GM18498 (cell line): ENCODE data around the gene DCAF11.

Experiments used
- ATAC-seq: cut with Tn5 transposase; IDR thresholded peaks from one replicate; pipeline ENCODE4 v1.9.1; 2021; ENCODE audit warnings: mild to moderate bottlenecking, moderate library complexity; ENCODE audit not compliant: unreplicated experiment

Gene DCAF11

GRCh38 chr14:24114532-24115421, at the start of gene DCAF11, which contains the start of gene NRL:
Gene DCAF11, plus strand, starts transcription at chr14:24114777. Its CDS starts 818 bp downstream, at chr14:24115595.
Gene NRL, minus strand, starts transcription at chr14:24114949. Its CDS starts 32,101 bp downstream, at chr14:24082848.
- peak; percentile 87 for ATAC-seq

- ATAC-seq: no peak
Observed at GRCh38 chr14:24064856-24065255, 49.7 kb upstream of the DCAF11 start.

GRCh38 chr14:24065408-24065807, 49.2 kb upstream of the DCAF11 start:
- no peak for ATAC-seq

- no peak for ATAC-seq
Observed at GRCh38 chr14:24066496-24067132, 48.0 kb upstream of the DCAF11 start.

- ATAC-seq: no peak
Observed at GRCh38 chr14:24067133-24068082, 47.2 kb upstream of the DCAF11 start.

- no peak for ATAC-seq
Observed at GRCh38 chr14:24068711-24069410, 45.7 kb upstream of the DCAF11 start.

GRCh38 chr14:24069411-24069735, 45.2 kb upstream of the DCAF11 start:
- ATAC-seq: no peak

- no peak for ATAC-seq
Observed at GRCh38 chr14:24070285-24071143, 44.1 kb upstream of the DCAF11 start.

GRCh38 chr14:24071144-24071697, 43.4 kb upstream of the DCAF11 start, which contains the start of gene CPNE6:
Gene CPNE6, plus strand, starts transcription at chr14:24071562. Its CDS starts 1,375 bp downstream, at chr14:24072937.
- ATAC-seq: no peak

GRCh38 chr14:24071836-24072430, 42.6 kb upstream of the DCAF11 start:
- no peak for ATAC-seq

GRCh38 chr14:24072436-24072835, 42.1 kb upstream of the DCAF11 start:
- ATAC-seq: no peak

- ATAC-seq: no peak
Observed at GRCh38 chr14:24072881-24073877, 41.4 kb upstream of the DCAF11 start.

- ATAC-seq: no peak
Observed at GRCh38 chr14:24074625-24075484, 39.7 kb upstream of the DCAF11 start.

GRCh38 chr14:24075485-24076301, 38.9 kb upstream of the DCAF11 start:
- ATAC-seq: no peak

- no peak for ATAC-seq
Observed at GRCh38 chr14:24076302-24076601, 38.3 kb upstream of the DCAF11 start.

GRCh38 chr14:24077086-24077485, 37.5 kb upstream of the DCAF11 start:
- ATAC-seq: no peak
